ENCODE results near the gene ASB1.
"Not testable (repeated sequence)": the region's sequence is repeated elsewhere in the genome, so short reads cannot be mapped to it uniquely, and the experiment has no call there.

ASB1 gene

GRCh38 chr2:238440767-238441166 lies 14.0 kb downstream of the ASB1 start:
- FAIRE-seq: no peak
- no peak for DNase-seq (ENCODE audit: insufficient read length, low spot score)
- no peak for TF ChIP-seq POLR2A (IDR thresholded peaks at IDR 0.05; ENCODE audit: low read depth, low read length)
- no peak for TF ChIP-seq POU2F2 (IDR thresholded peaks at IDR 0.05; ENCODE audit: low read depth, low read length)
- TF ChIP-seq SPI1 (IDR thresholded peaks at IDR 0.05; ENCODE audit: low read depth, low read length): no peak
- TF ChIP-seq TAF1 (IDR thresholded peaks at IDR 0.05; ENCODE audit: low read depth, low read length): no peak
- TF ChIP-seq POLR2AphosphoS5 (IDR thresholded peaks at IDR 0.05; ENCODE audit: low read depth, low read length): no peak
- no peak for TF ChIP-seq PAX5 (IDR thresholded peaks at IDR 0.05; ENCODE audit: insufficient read depth, low read length, severe bottlenecking)

- DNase-seq (ENCODE audit: insufficient read length, low spot score) (no peak), FAIRE-seq (no peak)
- TF ChIP-seq POLR2A (IDR thresholded peaks at IDR 0.05; ENCODE audit: low read depth, low read length) (no peak), PAX5 (IDR thresholded peaks at IDR 0.05; ENCODE audit: insufficient read depth, low read length, severe bottlenecking) (no peak), POU2F2 (IDR thresholded peaks at IDR 0.05; ENCODE audit: low read depth, low read length) (no peak), TAF1 (IDR thresholded peaks at IDR 0.05; ENCODE audit: low read depth, low read length) (no peak), POLR2AphosphoS5 (IDR thresholded peaks at IDR 0.05; ENCODE audit: low read depth, low read length) (no peak), SPI1 (IDR thresholded peaks at IDR 0.05; ENCODE audit: low read depth, low read length) (no peak)
Observed at GRCh38 chr2:238441262-238442114, 14.8 kb downstream of the ASB1 start.

GRCh38 chr2:238442257-238442656 lies 15.5 kb downstream of the ASB1 start:
- DNase-seq (ENCODE audit: insufficient read length, low spot score); FAIRE-seq: not testable (repeated sequence)

GRCh38 chr2:238444242-238444641 lies 17.5 kb downstream of the ASB1 start:
- TF ChIP-seq POU2F2 (IDR thresholded peaks at IDR 0.05; ENCODE audit: low read depth, low read length): no peak
- no peak for TF ChIP-seq POLR2AphosphoS5 (IDR thresholded peaks at IDR 0.05; ENCODE audit: low read depth, low read length)
- no peak for TF ChIP-seq SPI1 (IDR thresholded peaks at IDR 0.05; ENCODE audit: low read depth, low read length)
- no peak for TF ChIP-seq TAF1 (IDR thresholded peaks at IDR 0.05; ENCODE audit: low read depth, low read length)
- TF ChIP-seq PAX5 (IDR thresholded peaks at IDR 0.05; ENCODE audit: insufficient read depth, low read length, severe bottlenecking): no peak
- no peak for TF ChIP-seq POLR2A (IDR thresholded peaks at IDR 0.05; ENCODE audit: low read depth, low read length)
- DNase-seq (ENCODE audit: insufficient read length, low spot score) (no peak), FAIRE-seq (no peak)

GRCh38 chr2:238445409-238446190 lies 18.9 kb downstream of the ASB1 start:
- DNase-seq (ENCODE audit: insufficient read length, low spot score) (no peak), FAIRE-seq (no peak)
- no peak for TF ChIP-seq POU2F2 (IDR thresholded peaks at IDR 0.05; ENCODE audit: low read depth, low read length)

- DNase-seq (ENCODE audit: insufficient read length, low spot score): no peak
- TF ChIP-seq SPI1 (IDR thresholded peaks at IDR 0.05; ENCODE audit: low read depth, low read length): no peak
- TF ChIP-seq POLR2A (IDR thresholded peaks at IDR 0.05; ENCODE audit: low read depth, low read length): no peak
- no peak for TF ChIP-seq POU2F2 (IDR thresholded peaks at IDR 0.05; ENCODE audit: low read depth, low read length)
- TF ChIP-seq PAX5 (IDR thresholded peaks at IDR 0.05; ENCODE audit: insufficient read depth, low read length, severe bottlenecking): no peak
- TF ChIP-seq POLR2AphosphoS5 (IDR thresholded peaks at IDR 0.05; ENCODE audit: low read depth, low read length): no peak
- TF ChIP-seq TAF1 (IDR thresholded peaks at IDR 0.05; ENCODE audit: low read depth, low read length): no peak
- no peak for FAIRE-seq
Observed at GRCh38 chr2:238446371-238446770, 19.6 kb downstream of the ASB1 start.

- DNase-seq (ENCODE audit: insufficient read length, low spot score): no peak
- TF ChIP-seq POLR2AphosphoS5 (IDR thresholded peaks at IDR 0.05; ENCODE audit: low read depth, low read length) (no peak), SPI1 (IDR thresholded peaks at IDR 0.05; ENCODE audit: low read depth, low read length) (no peak), PAX5 (IDR thresholded peaks at IDR 0.05; ENCODE audit: insufficient read depth, low read length, severe bottlenecking) (no peak), POLR2A (IDR thresholded peaks at IDR 0.05; ENCODE audit: low read depth, low read length) (no peak), POU2F2 (IDR thresholded peaks at IDR 0.05; ENCODE audit: low read depth, low read length) (no peak), TAF1 (IDR thresholded peaks at IDR 0.05; ENCODE audit: low read depth, low read length) (no peak)
- no peak for FAIRE-seq
Observed at GRCh38 chr2:238448031-238448955, 21.6 kb downstream of the ASB1 start.

GRCh38 chr2:238449241-238449640 lies 22.5 kb downstream of the ASB1 start:
- DNase-seq (ENCODE audit: insufficient read length, low spot score) (no peak), FAIRE-seq (no peak)
- TF ChIP-seq POLR2AphosphoS5 (IDR thresholded peaks at IDR 0.05; ENCODE audit: low read depth, low read length): no peak
- TF ChIP-seq SPI1 (IDR thresholded peaks at IDR 0.05; ENCODE audit: low read depth, low read length): no peak
- TF ChIP-seq PAX5 (IDR thresholded peaks at IDR 0.05; ENCODE audit: insufficient read depth, low read length, severe bottlenecking): no peak
- TF ChIP-seq POLR2A (IDR thresholded peaks at IDR 0.05; ENCODE audit: low read depth, low read length): no peak
- TF ChIP-seq TAF1 (IDR thresholded peaks at IDR 0.05; ENCODE audit: low read depth, low read length): no peak
- no peak for TF ChIP-seq POU2F2 (IDR thresholded peaks at IDR 0.05; ENCODE audit: low read depth, low read length)

GRCh38 chr2:238449909-238450417 lies 23.2 kb downstream of the ASB1 start:
- DNase-seq (ENCODE audit: insufficient read length, low spot score): no peak
- FAIRE-seq: no peak
- TF ChIP-seq PAX5 (IDR thresholded peaks at IDR 0.05; ENCODE audit: insufficient read depth, low read length, severe bottlenecking) (no peak), POLR2A (IDR thresholded peaks at IDR 0.05; ENCODE audit: low read depth, low read length) (no peak), POU2F2 (IDR thresholded peaks at IDR 0.05; ENCODE audit: low read depth, low read length) (no peak), SPI1 (IDR thresholded peaks at IDR 0.05; ENCODE audit: low read depth, low read length) (no peak)

Data from GM12891 (cell line).